Esophagus squamous epithelium (tissue), 5 donors: ENCODE data around the gene ETV1. TPM values are rescaled to one million over a fixed set of nuclear protein-coding genes. Genes with fewer than 3 reads are reported as not detected.

Experiments used
- DNase-seq: peaks from one replicate; lab custom pipeline; 2025; lab: John Stamatoyannopoulos, UW
- H3K27ac ChIP-seq, 4 donors: fragments of 200-600 bp; sonication (generic); one replicate each; pipeline ENCODE4 v1.5.1; 2016 to 2019; ENCODE audit warnings: mild to moderate bottlenecking in 1 of 4
- H3K27me3 ChIP-seq, 4 donors: fragments of 200-600 bp; sonication (generic); 1 replicate in 3 of 4; 2 replicates in 1 of 4; pipeline versions ENCODE4 v1.5.1 to v1.6.0; 2017 to 2021; ENCODE audit warnings: antibody characterized with exemption in 1 of 4
- H3K36me3 ChIP-seq, 3 donors: fragments of 200-600 bp; sonication (generic); one replicate each; pipeline ENCODE4 v1.5.1; 2016 to 2019
- H3K4me1 ChIP-seq, 3 donors: fragments of 200-600 bp; sonication (generic); one replicate each; pipeline ENCODE4 v1.5.1; 2017 to 2019
- H3K4me3 ChIP-seq, 4 donors: fragments of 200-600 bp; sonication (generic); 1 replicate in 3 of 4; 2 replicates in 1 of 4; pipeline ENCODE4 v1.5.1; 2016 to 2019; ENCODE audit warnings: mild to moderate bottlenecking in 2 of 4, moderate library complexity in 1 of 4
- H3K9me3 ChIP-seq, 3 donors: fragments of 200-600 bp; sonication (generic); one replicate each; pipeline ENCODE4 v1.5.1; 2016 to 2019
- POLR2A ChIP-seq, 4 donors: fragments of 450-650 bp; IDR thresholded peaks; one replicate each; pipeline ENCODE4 v1.6.1; 2017; ENCODE audit warnings: antibody characterized with exemption in 4 of 4, mild to moderate bottlenecking in 4 of 4, moderate library complexity in 3 of 4
- WGBS, 2 donors: methylation state at CpG; one replicate each; pipeline ENCODE4 v1.1.5; 2018; 5-methylcytosine and 5-hydroxymethylcytosine counted together
- intact Hi-C: fragments of 100-400 bp; cut with DNase I; formaldehyde crosslinking; loops from one replicate; pipeline ENCODE4 v1.15.0; 2022
- total RNA-seq, 4 donors: library from RNA; depleted of rRNA; stranded (reverse); fragments of >200 nt; gene quantifications; one replicate each; pipeline ENCODE4 v1.1.0, GENCODE V29; 2016
- TF ChIP-seq, protein P1 (sequence below), 6 experiments: fragments of 450-650 bp in 4 of 6; fragments of 200-600 bp in 2 of 6; sonication (generic) in 2 of 6; IDR thresholded peaks; one replicate each; pipeline ENCODE4 v1.5.1; 2016 to 2019; ENCODE audit warnings: antibody characterized with exemption in 6 of 6, mild to moderate bottlenecking in 4 of 6, moderate library complexity in 4 of 6
- donor health status: DM: yes; HTN: yes; CAD: no.

Gene ETV1
- total RNA-seq, 4 donors from 2014 or later, result 0.27 to 10.0 (median 1.6) TPM

DNA sequence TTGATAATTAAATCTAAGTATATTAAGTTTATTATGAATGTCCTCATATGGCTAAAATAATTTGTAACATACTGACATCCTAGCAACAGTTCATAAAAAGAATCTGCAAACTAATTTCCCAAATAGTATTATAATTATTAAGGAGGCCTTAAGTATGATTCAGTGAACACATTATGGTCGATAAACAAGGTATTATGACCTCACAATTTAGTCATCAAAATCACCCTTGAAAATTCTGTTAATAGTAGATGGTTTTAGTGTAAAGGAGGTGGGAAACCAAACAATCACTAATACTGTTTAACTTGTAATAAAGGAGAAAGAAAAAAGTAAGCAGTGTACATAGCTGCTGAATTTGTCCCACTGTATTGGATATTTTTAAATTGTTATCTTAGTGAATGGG is 2.1 kb downstream of the ETV1 start:
- H3K4me3 ChIP-seq, result no peak overlapping the region
- DNase-seq, result no peak
- WGBS, 2 donors, result 34 to 48% methylated on average over 1 of the region's 1 CpG

DNA sequence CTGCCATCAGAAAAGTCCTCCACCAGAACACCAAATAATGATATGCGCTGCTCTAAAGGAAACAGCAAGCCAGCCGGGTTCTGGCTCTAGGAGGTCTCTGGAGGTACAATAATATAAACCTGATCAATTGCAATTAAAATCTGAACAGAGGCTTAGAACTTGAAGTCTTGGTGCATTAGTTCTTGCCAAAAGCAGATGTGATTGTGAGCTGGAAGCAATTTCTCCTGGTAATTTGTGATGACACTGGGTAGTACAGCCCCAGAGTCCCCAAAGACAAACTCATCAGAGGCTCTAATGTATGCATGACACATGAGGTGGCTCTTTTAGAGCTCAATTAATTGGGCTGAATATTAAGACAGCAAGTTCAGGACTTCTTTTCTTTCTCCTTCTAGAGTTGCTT is 3.3 kb downstream of the ETV1 start:
- WGBS, 2 donors, result 83 to 88% methylated on average over 2 of the region's 2 CpGs
- intact Hi-C loops, result no loop called here
- TF ChIP-seq POLR2A (IDR thresholded peaks at IDR 0.05), result no peak
- TF ChIP-seq, protein P1, sequence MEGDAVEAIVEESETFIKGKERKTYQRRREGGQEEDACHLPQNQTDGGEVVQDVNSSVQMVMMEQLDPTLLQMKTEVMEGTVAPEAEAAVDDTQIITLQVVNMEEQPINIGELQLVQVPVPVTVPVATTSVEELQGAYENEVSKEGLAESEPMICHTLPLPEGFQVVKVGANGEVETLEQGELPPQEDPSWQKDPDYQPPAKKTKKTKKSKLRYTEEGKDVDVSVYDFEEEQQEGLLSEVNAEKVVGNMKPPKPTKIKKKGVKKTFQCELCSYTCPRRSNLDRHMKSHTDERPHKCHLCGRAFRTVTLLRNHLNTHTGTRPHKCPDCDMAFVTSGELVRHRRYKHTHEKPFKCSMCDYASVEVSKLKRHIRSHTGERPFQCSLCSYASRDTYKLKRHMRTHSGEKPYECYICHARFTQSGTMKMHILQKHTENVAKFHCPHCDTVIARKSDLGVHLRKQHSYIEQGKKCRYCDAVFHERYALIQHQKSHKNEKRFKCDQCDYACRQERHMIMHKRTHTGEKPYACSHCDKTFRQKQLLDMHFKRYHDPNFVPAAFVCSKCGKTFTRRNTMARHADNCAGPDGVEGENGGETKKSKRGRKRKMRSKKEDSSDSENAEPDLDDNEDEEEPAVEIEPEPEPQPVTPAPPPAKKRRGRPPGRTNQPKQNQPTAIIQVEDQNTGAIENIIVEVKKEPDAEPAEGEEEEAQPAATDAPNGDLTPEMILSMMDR (IDR thresholded peaks at IDR 0.05), result no peak
- Histone ChIP-seq H3K36me3 (no peaks in the 10 kb centered on the region), H3K27ac (no peak overlapping the region), H3K4me3 (no peak overlapping the region), H3K27me3 (no peaks in the 10 kb centered on the region), H3K4me1 (peaks cover 0 to 36% (median 0%) of the 10 kb centered on the region in 3 donors), H3K9me3 (no peaks in the 10 kb centered on the region)
- no peak for DNase-seq

More for the DNA sequence above, 2.1 kb downstream of the ETV1 start:
- H3K36me3 ChIP-seq, result no peaks in the 10 kb centered on the region
- H3K9me3 ChIP-seq, result no peaks in the 10 kb centered on the region
- H3K27me3 ChIP-seq, result no peaks in the 10 kb centered on the region
- H3K27ac ChIP-seq, result no peak overlapping the region
- H3K4me1 ChIP-seq, result peaks cover 0 to 35% (median 0%) of the 10 kb centered on the region in 3 donors
- intact Hi-C loops, result no loop called here
- no peak for TF ChIP-seq POLR2A (IDR thresholded peaks at IDR 0.05)
- TF ChIP-seq, protein P1 (IDR thresholded peaks at IDR 0.05), result no peak

DNA sequence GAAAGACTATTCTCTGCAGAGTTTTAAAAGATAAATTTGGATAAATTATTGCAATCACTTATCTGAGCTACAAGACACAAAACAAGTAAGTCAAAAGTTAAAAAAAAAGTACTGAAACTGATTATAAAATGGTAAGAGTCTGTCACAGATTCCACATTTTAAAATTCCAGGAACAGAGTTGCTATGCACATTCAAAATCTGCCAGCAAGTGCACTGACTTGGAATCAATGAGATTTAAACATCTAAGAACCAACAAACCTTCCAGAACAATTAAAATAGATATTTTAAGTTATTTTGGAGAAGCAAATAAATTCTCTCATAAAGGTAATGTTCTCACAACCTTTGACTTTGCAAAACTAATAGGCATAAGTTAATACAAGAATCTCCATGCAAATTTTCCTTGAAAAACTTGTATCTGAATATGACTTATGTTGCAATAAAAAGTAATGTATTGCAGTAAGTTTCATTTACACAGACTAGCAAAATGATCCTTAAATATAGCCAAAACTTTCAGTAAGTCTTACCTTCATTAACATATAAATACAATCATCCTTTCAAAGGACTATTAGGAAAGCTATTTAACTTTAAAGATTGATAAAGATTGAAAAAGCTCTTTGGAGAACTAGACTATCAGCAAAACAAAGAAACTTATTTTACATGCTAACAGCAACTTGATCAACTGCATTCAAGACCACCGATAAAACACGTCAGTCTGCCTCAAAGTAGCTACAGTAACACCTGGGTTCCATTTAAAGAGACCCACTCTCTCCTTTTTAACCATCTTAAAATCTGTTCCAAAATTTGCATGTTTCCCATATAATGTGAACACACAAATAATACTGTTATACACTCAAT is 4.4 kb downstream of the ETV1 start:
- intact Hi-C loops, result no loop called here

DNA sequence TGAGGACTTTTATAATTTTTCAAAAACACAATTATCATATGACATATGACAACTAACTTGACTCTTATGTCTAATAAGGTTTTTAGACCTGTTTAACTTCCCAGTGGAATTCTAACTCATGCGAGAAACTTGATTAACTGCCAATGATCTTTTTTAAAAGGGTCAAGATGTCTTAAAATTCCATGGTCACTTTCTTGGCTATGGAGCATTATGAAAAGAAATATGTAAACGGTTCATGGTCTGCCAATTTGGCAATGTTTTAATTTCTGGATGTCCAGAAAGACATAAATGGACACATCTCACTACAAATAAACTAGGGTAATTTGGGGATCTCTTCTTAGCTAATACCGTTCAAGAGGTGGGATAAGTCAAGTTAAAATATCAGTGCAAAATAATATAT is 5.4 kb downstream of the ETV1 start:
- no peak for DNase-seq
- WGBS, 2 donors, result 38 to 48% methylated on average over 3 of the region's 3 CpGs
- Histone ChIP-seq H3K4me3 (no peak overlapping the region), H3K9me3 (no peaks in the 10 kb centered on the region), H3K27ac (no peak overlapping the region), H3K36me3 (no peaks in the 10 kb centered on the region), H3K4me1 (peaks cover 8 to 40% (median 10%) of the 10 kb centered on the region in 3 donors), H3K27me3 (no peaks in the 10 kb centered on the region)
- TF ChIP-seq POLR2A (IDR thresholded peaks at IDR 0.05), result no peak
- TF ChIP-seq, protein P1 (IDR thresholded peaks at IDR 0.05), result no peak
- intact Hi-C loops, result no loop called here

More for the DNA sequence above, 4.4 kb downstream of the ETV1 start:
- no peak for TF ChIP-seq POLR2A (IDR thresholded peaks at IDR 0.05)
- TF ChIP-seq, protein P1 (IDR thresholded peaks at IDR 0.05), result no peak
- H3K4me3 ChIP-seq, result no peak overlapping the region
- no peak for DNase-seq
- no peaks in the 10 kb centered on the region for H3K27me3 ChIP-seq
- WGBS, 2 donors, result 85 to 88% methylated on average over 2 of the region's 2 CpGs
- peaks cover 6 to 43% (median 9%) of the 10 kb centered on the region in 3 donors for H3K4me1 ChIP-seq
- H3K36me3 ChIP-seq, result no peaks in the 10 kb centered on the region
- no peaks in the 10 kb centered on the region for H3K9me3 ChIP-seq
- H3K27ac ChIP-seq, result no peak overlapping the region

DNA sequence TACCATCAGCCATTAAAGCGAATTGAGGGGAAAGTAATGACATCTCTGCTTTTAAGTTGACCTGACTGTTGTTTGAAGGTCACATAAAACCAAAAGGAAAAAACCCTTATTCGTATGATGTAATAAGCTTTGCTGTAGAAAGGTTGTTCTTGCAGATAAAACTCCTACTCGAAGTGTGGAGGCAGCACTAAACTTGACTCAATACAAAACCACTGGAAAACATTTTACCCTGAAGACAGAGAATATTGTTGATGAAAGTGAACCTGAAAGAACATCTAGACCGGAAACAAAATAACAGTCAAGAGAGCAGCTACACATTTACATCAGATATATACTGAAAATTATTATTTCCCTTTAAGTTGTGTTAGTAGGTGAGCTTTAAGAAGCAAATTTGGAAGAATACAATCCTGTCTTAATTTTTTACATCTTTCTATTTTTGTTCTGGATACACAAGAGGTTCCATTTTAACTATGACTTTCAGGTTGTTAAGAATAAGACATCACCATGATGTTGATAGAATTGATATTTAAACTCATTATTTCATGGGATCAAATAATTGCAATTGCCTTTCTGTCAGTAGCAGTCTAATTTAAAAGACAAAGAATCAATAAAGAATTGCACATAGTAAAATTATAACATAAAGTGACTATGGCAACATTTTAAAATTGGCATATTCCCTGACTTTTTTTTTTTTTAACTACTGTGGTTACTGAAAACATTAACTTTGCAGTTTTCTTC is 6.4 kb downstream of the ETV1 start:
- Histone ChIP-seq H3K9me3 (no peaks in the 10 kb centered on the region), H3K4me1 (peaks cover 8 to 31% (median 10%) of the 10 kb centered on the region in 3 donors), H3K27me3 (no peaks in the 10 kb centered on the region), H3K36me3 (no peaks in the 10 kb centered on the region), H3K4me3 (no peak overlapping the region), H3K27ac (no peak overlapping the region)
- no peak for DNase-seq
- intact Hi-C loops, result no loop called here
- 82 to 86% methylated on average over 4 of the region's 4 CpGs for WGBS, 2 donors
- no peak for TF ChIP-seq POLR2A (IDR thresholded peaks at IDR 0.05)
- TF ChIP-seq, protein P1 (IDR thresholded peaks at IDR 0.05), result no peak
